Aorta (tissue), 5 donors: Measurements from ENCODE around the gene ADH1C. TPM values are rescaled to one million over a fixed set of nuclear protein-coding genes. Genes with fewer than 3 reads are reported as not detected.
A peak's percentile ranks its signal among the peaks of the same experiment; 100 is the strongest.

Source experiments
- ATAC-seq: fragments of 200-7000 bp; cut with Tn5 transposase; one replicate; pipeline ENCODE4 v1.9.1; 2022; ENCODE audit warnings: moderate library complexity; ENCODE audit not compliant: low FRiP score
- DNase-seq, 2 donors: peaks; one replicate each; pipeline ENCODE4 v3.0.0-alpha.2; 2020
- H3K27ac ChIP-seq, 2 donors: one replicate each; pipeline ENCODE4 v1.5.1; 2013; ENCODE audit warnings: low read length in 2 of 2, mild to moderate bottlenecking in 2 of 2, moderate library complexity in 2 of 2, control low read depth in 1 of 2, inconsistent platforms in 1 of 2, low read depth in 1 of 2
- H3K27me3 ChIP-seq, 2 donors: one replicate each; pipeline ENCODE4 v1.6.1; 2013; ENCODE audit warnings: control low read depth in 1 of 2, low read length in 1 of 2, mild to moderate bottlenecking in 1 of 2, moderate library complexity in 1 of 2; ENCODE audit not compliant: insufficient read depth in 2 of 2, control insufficient read depth in 1 of 2
- H3K36me3 ChIP-seq, 2 donors: one replicate each; pipeline ENCODE4 v1.6.1; 2013; ENCODE audit warnings: control low read depth in 1 of 2, low read length in 1 of 2, mild to moderate bottlenecking in 1 of 2; ENCODE audit not compliant: insufficient read depth in 2 of 2, control insufficient read depth in 1 of 2
- H3K4me1 ChIP-seq, 2 donors: one replicate each; pipeline ENCODE4 v1.6.1; 2013; ENCODE audit warnings: low read length in 2 of 2, control low read depth in 1 of 2, mild to moderate bottlenecking in 1 of 2, moderate library complexity in 1 of 2; ENCODE audit not compliant: insufficient read depth in 2 of 2, control insufficient read depth in 1 of 2
- H3K4me3 ChIP-seq, 2 donors: one replicate each; pipeline ENCODE4 v1.5.1; 2013; ENCODE audit warnings: low read length in 2 of 2, control low read depth in 1 of 2, mild to moderate bottlenecking in 1 of 2
- H3K9me3 ChIP-seq: one replicate; pipeline ENCODE4 v1.6.1; 2013; ENCODE audit warnings: mild to moderate bottlenecking, low read length; ENCODE audit not compliant: control insufficient read depth
- WGBS, 2 donors: extraction: QIAGEN DNeasy Blood & Tissue Kit; methylation state at CpG; one replicate each; pipeline ENCODE4 v1.1.7; 2013; 5-methylcytosine and 5-hydroxymethylcytosine counted together
- intact Hi-C, 2 donors: fragments of 100-400 bp; cut with DNase I; formaldehyde crosslinking; loops; one replicate each; pipeline versions ENCODE4 v1.14.2 to v1.15.0; 2022
- long read RNA-seq, 2 donors: library from polyadenylated mRNA; unstranded; transcript quantifications; one replicate each; pipeline ENCODE4 v2.0.0, GENCODE V29; 2020 to 2021
- polyA plus RNA-seq, 2 donors: library from polyadenylated mRNA; stranded (reverse); fragments of 200-250 nt; gene quantifications; one replicate each; pipeline ENCODE4 v1.2.3, GENCODE V29; 2013
- total RNA-seq, 2 donors: library from RNA; stranded (reverse); fragmentation: NEBNext Ultra II Directional; extraction: Animal tissue kit (Norgen Biotek cat#: 25700); gene quantifications; one replicate each; pipeline ENCODE4 v1.2.1, GENCODE V29; 2021
- donor health status: healthy with polysubstance abuse.
- donor health status: Bipolar disorder and iron deficiency.
- donor health status: DM: no; HTN: no; CAD: no.
- donor health status: DM: no; HTN: no; CAD: no.
- donor health status: DM: yes; HTN: yes; CAD: no.

The ADH1C gene
- total RNA-seq (10 to 100 TPM in 1 of 2 donors, 1 to 10 TPM in 1; 3.4 to 11.7 TPM), polyA plus RNA-seq (10 to 100 TPM in 1 of 2 donors, 1 to 10 TPM in 1; 2.8 to 21.2 TPM)
- long read RNA-seq, donor 1, partial matches to known transcripts = 0 of 6 reads
- long read RNA-seq, donor 1, other reads (novel, unspliced or antisense) = 2 of 6 reads
- long read RNA-seq, donor 2, partial matches to known transcripts = 0 of 3 reads
- long read RNA-seq, donor 2, other reads (novel, unspliced or antisense) = 0 of 3 reads

DNA sequence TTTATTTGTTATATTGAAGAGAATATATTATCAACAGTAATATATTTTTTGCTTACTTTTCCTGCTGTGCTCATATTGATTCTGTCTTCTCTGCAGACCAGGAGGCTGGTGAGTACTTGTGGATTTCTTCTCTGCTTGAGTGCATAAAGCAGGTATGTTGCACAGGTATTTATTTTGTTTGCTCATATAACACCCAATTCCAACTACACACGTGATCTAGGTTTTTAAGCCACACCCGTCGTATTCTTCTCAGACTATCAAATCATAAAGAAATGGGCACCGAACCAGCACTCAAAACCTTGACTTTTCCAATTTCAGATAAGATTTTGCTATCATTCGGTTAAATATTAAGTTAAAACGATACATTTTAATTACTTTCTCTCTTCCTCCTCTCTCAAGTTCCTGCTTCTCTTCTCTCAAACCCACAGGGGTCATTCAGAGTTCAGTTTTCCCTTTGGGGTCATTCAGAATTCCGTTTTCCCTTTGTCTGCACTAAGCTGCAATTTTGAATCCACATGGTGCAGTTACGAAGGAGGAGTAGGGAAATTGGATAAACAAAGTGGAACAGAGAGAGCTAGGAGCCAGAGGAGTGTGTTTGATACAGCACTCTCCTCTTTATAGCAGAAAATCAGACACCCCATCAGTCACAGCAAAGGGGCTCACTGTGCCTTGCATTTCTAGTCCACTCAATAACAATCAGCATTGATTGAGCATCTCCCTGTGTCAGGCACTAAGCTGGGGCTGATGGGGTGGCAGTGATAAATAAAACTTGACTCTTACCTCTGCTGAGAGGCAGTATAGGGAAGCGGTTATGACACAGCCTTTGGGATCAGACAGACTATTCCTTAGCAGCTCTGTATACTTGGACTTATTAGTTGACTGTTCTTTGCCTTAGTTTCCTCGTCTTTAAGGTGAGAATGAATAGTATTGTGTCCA, at the start of gene ADH1C:
Gene ADH1C (minus strand): TSS at position 145 of the 936 bp plus-strand sequence. CDS start 71 bp downstream, at position 74.
- WGBS, 2 donors = 68 to 70% methylated on average over 10 of the region's 10 CpGs
- H3K36me3 ChIP-seq = no peaks in the 10 kb centered on the region
- intact Hi-C loops = no loop called here
- DNase-seq = no peak
- H3K27me3 ChIP-seq = no peaks in the 10 kb centered on the region
- H3K9me3 ChIP-seq = no peaks in the 10 kb centered on the region
- no peak within 1 kb of the TSS for H3K27ac ChIP-seq
- H3K4me1 ChIP-seq = no peaks in the 10 kb centered on the region
- peak; percentile 26 for ATAC-seq
- no peak within 1 kb of the TSS for H3K4me3 ChIP-seq

- no peak for DNase-seq
- intact Hi-C loops = loop anchor here (5.0 to 10.0 kb wide), 2 partner anchors 99 to 316 kb away; partner anchors contain the start of gene ADH5 (in 1 of the 2)
- H3K27ac ChIP-seq = peak overlapping the region; percentile 60 to 82
These were observed 48.3 kb upstream of the ADH1C start for GRCh38 chr4:99400831-99401230.

DNA sequence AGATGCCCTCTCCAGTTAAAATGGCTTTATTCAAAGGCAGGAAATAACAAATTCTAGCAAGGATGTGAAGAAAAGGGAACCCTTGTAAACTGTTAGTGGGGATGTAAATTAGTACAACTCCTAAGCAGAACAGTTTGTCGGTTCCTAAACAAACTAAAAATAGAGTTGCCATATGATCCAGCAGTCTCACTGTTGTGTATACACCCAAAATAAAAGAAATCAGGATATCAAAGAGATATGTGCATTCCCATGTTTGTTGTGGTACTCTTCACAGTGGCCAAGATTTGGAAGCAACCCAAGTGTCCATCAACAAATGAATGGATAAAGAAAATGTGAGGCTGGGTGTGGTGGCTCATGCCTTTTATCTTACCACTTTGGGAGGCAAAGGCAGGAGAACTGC, 46.5 kb upstream of the ADH1C start:
- Histone ChIP-seq H3K9me3 (no peaks in the 10 kb centered on the region), H3K4me3 (no peak overlapping the region), H3K4me1 (peaks cover 2 to 8% of the 10 kb centered on the region in 2 donors), H3K27ac (peak overlapping the region in 1 of 2 donors; percentile 40), H3K27me3 (no peaks in the 10 kb centered on the region), H3K36me3 (peaks cover 0 to 2% of the 10 kb centered on the region in 2 donors)
- ATAC-seq = no peak
- DNase-seq = no peak
- intact Hi-C loops = no loop called here
- 30 to 34% methylated on average over 1 of the region's 1 CpG for WGBS, 2 donors

More at GRCh38 chr4:99400831-99401230, 48.3 kb upstream of the ADH1C start:
- H3K9me3 ChIP-seq = no peaks in the 10 kb centered on the region
- no peak overlapping the region for H3K4me3 ChIP-seq
- no peaks in the 10 kb centered on the region for H3K27me3 ChIP-seq
- ATAC-seq = no peak
- H3K36me3 ChIP-seq = peaks cover 0 to 2% of the 10 kb centered on the region in 2 donors
- H3K4me1 ChIP-seq = peaks cover 4 to 5% of the 10 kb centered on the region in 2 donors

GRCh38 chr4:99395595-99396364, 43.2 kb upstream of the ADH1C start:
- peak overlapping the region; percentile 95 to 99 for H3K27ac ChIP-seq
- ATAC-seq (peak; percentile 68), DNase-seq (no peak)
- intact Hi-C loops = loop anchor here in 1 of 2 donors (2.0 kb wide), 2 partner anchors 95 to 149 kb away; no protein-coding TSS in a partner anchor
- no peak overlapping the region for H3K4me3 ChIP-seq
- no peaks in the 10 kb centered on the region for H3K27me3 ChIP-seq
- no peaks in the 10 kb centered on the region for H3K9me3 ChIP-seq
- peaks cover 2 to 8% of the 10 kb centered on the region in 2 donors for H3K4me1 ChIP-seq
- 41 to 46% methylated on average over 3 of the region's 3 CpGs for WGBS, 2 donors
- H3K36me3 ChIP-seq = peaks cover 0 to 2% of the 10 kb centered on the region in 2 donors

GRCh38 chr4:99394896-99395295, 42.4 kb upstream of the ADH1C start:
- intact Hi-C loops = loop anchor here in 1 of 2 donors (2.0 kb wide), 2 partner anchors 94 to 148 kb away; no protein-coding TSS in a partner anchor
- H3K9me3 ChIP-seq = no peaks in the 10 kb centered on the region
- H3K4me3 ChIP-seq = no peak overlapping the region
- H3K27me3 ChIP-seq = no peaks in the 10 kb centered on the region
- DNase-seq (no peak), ATAC-seq (peak; percentile 89)
- no peaks in the 10 kb centered on the region for H3K36me3 ChIP-seq
- H3K4me1 ChIP-seq = peaks cover 2 to 5% of the 10 kb centered on the region in 2 donors
- peak overlapping the region; percentile 95 to 99 for H3K27ac ChIP-seq

DNA sequence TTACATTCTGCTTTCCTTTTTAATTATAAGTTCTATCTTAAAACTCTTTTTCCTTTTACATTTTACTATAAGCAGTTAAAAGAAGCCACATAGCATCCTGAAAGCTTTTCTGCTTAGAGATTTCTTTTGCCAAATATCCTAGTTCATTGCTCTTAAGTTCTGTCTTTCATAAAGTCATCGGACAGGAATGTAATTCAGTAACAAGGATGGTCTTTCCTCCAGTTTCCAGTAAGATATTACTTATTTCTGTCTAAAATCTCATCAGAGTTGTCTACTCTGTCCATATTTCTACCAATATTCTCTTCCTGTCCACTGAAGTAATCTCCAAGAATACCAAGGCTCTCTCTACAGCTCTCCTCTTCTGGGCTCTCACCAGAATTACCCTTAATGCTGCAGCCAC, 37.5 kb upstream of the ADH1C start:
- Histone ChIP-seq H3K4me1 (no peaks in the 10 kb centered on the region), H3K36me3 (peaks cover 1 to 2% of the 10 kb centered on the region in 2 donors), H3K9me3 (peaks cover 3% of the 10 kb centered on the region), H3K27ac (no peak overlapping the region), H3K27me3 (no peaks in the 10 kb centered on the region), H3K4me3 (no peak overlapping the region)
- WGBS, 2 donors = 63 to 75% methylated on average over 1 of the region's 1 CpG
- DNase-seq (no peak), ATAC-seq (no peak)
- intact Hi-C loops = no loop called here

- no peaks in the 10 kb centered on the region for H3K27me3 ChIP-seq
- no peak for DNase-seq
- peaks cover 1 to 2% of the 10 kb centered on the region in 2 donors for H3K36me3 ChIP-seq
- H3K9me3 ChIP-seq = peaks cover 3% of the 10 kb centered on the region
- intact Hi-C loops = no loop called here
- H3K4me3 ChIP-seq = no peak overlapping the region
- no peaks in the 10 kb centered on the region for H3K4me1 ChIP-seq
- ATAC-seq = no peak
- peak overlapping the region in 1 of 2 donors; percentile 39 for H3K27ac ChIP-seq
These were observed 37.1 kb upstream of the ADH1C start for GRCh38 chr4:99389606-99390005.

DNA sequence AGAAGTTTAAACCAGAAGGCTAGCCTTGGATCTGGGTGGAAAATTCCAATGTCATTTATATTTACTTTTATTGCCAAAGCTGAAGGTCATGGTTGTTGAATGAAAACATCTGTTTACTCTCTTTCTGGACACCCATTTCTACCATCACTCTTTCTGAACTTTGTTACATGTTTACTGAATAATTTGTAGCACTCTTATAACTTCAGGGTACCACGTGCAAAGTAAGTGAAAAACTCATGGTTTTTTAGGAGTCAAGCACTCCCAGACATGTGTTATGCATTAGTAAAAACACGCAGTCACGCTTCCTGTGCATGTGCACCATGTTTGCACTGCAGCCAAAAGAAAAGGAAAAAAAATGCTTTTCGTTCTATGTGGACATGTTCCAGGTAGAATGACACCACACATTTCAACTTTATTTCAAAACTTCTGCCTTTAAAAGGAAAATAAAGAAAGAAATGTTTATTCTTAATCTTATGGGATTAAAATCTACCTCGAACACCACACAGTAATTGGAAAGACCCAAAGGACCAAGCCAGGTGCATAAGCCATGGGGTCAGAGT, 31.4 kb upstream of the ADH1C start:
- no peaks in the 10 kb centered on the region for H3K27me3 ChIP-seq
- H3K4me3 ChIP-seq = no peak overlapping the region
- H3K4me1 ChIP-seq = no peaks in the 10 kb centered on the region
- intact Hi-C loops = loop anchor here in 1 of 2 donors (5.0 kb wide), 2 partner anchors 62 to 177 kb away; partner anchors contain the start of gene ADH1B
- peak; percentile 91 for ATAC-seq
- H3K27ac ChIP-seq = peak overlapping the region in 1 of 2 donors; percentile 95
- H3K9me3 ChIP-seq = peaks cover 2% of the 10 kb centered on the region
- WGBS, 2 donors = 2 to 4% methylated on average over 5 of the region's 5 CpGs
- DNase-seq = peak in 1 of 2 donors; percentile 56
- peaks cover 1 to 2% of the 10 kb centered on the region in 2 donors for H3K36me3 ChIP-seq
